Progenitor cell of endocrine pancreas (in vitro differentiated cells): ENCODE data around the gene HOXC13. TPM values are rescaled to one million over a fixed set of nuclear protein-coding genes. Genes with fewer than 3 reads are reported as not detected.

Experiments used
- DNase-seq: peaks from one replicate; pipeline ENCODE4 v3.0.0; 2021; ENCODE audit warnings: low spot score; ENCODE audit not compliant: unreplicated experiment
- H3K27ac Mint-ChIP-seq: 2 replicates; pipeline ENCODE4 v1.8.0; 2021; ENCODE audit warnings: mild to moderate bottlenecking, moderate library complexity, mixed read lengths
- H3K27me3 Mint-ChIP-seq: 2 replicates; pipeline ENCODE4 v1.8.0; 2021; ENCODE audit warnings: mixed read lengths
- H3K36me3 Mint-ChIP-seq: 2 replicates; pipeline ENCODE4 v1.8.0; 2022; ENCODE audit warnings: mixed read lengths; ENCODE audit not compliant: insufficient read depth
- H3K4me1 Mint-ChIP-seq: 2 replicates; pipeline ENCODE4 v1.8.0; 2021; ENCODE audit warnings: low read depth, mixed read lengths
- H3K4me3 Mint-ChIP-seq: 2 replicates; pipeline ENCODE4 v1.8.0; 2021; ENCODE audit warnings: low read depth, mild to moderate bottlenecking, moderate library complexity, mixed read lengths
- H3K9me3 Mint-ChIP-seq: 2 replicates; pipeline ENCODE4 v1.8.0; 2021; ENCODE audit warnings: low read depth, mixed read lengths
- total RNA-seq: library from RNA; stranded (reverse); gene quantifications from 2 replicates; pipeline ENCODE4 v1.2.1, GENCODE V29; 2021
- TF ChIP-seq, protein P1 (sequence below): fragments of 200-600 bp; sonication (generic); IDR thresholded peaks from one replicate; pipeline ENCODE4 v1.5.0; 2021; ENCODE audit warnings: antibody characterized with exemption, mild to moderate bottlenecking; ENCODE audit not compliant: unreplicated experiment

Gene HOXC13
- total RNA-seq, 1 donor from 2014 or later = not detected

GRCh38 chr12:53916788-53917655 lies 21.6 kb upstream of the HOXC13 start:
- Mint-ChIP-seq H3K36me3 (no peaks in the 10 kb centered on the region), H3K27ac (no peak overlapping the region), H3K9me3 (no peaks in the 10 kb centered on the region), H3K4me3 (no peak overlapping the region), H3K27me3 (peaks cover 91% of the 10 kb centered on the region), H3K4me1 (peaks cover 7% of the 10 kb centered on the region)
- DNase-seq = no peak
- TF ChIP-seq, protein P1, sequence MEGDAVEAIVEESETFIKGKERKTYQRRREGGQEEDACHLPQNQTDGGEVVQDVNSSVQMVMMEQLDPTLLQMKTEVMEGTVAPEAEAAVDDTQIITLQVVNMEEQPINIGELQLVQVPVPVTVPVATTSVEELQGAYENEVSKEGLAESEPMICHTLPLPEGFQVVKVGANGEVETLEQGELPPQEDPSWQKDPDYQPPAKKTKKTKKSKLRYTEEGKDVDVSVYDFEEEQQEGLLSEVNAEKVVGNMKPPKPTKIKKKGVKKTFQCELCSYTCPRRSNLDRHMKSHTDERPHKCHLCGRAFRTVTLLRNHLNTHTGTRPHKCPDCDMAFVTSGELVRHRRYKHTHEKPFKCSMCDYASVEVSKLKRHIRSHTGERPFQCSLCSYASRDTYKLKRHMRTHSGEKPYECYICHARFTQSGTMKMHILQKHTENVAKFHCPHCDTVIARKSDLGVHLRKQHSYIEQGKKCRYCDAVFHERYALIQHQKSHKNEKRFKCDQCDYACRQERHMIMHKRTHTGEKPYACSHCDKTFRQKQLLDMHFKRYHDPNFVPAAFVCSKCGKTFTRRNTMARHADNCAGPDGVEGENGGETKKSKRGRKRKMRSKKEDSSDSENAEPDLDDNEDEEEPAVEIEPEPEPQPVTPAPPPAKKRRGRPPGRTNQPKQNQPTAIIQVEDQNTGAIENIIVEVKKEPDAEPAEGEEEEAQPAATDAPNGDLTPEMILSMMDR = no peak

DNA sequence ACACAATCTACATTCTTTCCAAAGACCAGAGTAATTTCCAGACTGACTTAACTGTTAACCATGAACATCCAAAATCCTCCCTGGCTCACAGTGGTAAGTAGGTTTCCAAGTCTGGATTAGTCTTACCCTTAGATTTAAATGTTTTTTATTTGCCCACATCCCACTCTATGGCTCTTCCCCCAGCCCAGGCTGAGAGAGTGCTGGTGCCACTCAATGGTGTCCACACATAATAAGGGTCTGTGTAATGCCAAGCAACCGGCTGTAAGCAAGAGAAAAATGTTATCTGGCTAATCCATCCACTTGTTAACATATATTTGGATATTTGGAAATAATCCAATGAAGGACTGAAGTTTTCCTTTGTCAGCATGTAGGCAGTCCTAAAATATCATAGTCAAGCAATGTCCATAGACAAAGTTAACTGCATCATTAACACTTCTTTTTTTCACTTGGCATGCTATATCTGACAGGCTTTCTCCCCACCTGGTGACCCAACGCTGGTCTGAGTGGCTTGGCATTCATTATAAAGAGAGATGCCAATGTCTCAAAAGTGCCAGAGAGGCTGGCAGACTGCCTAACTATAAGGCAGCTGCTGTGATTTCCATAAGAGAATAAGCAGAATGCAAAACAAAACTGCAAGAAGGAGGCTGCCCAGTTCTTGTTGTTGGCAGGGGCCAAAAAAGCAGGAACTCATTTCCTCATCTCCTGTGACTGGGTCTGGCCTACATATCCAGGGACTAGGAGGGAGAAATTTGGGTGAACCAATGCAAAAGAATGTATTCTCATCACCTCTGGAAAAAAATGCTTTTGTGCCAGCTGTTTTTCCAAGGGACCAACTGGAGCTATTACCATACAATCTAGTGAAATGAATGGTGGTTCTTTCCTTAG lies 13.9 kb upstream of the HOXC13 start:
- H3K4me3 Mint-ChIP-seq = no peak overlapping the region
- no peaks in the 10 kb centered on the region for H3K36me3 Mint-ChIP-seq
- H3K27ac Mint-ChIP-seq = no peak overlapping the region
- peaks cover 7% of the 10 kb centered on the region for H3K4me1 Mint-ChIP-seq
- no peak for DNase-seq
- no peaks in the 10 kb centered on the region for H3K9me3 Mint-ChIP-seq
- peaks cover 97% of the 10 kb centered on the region for H3K27me3 Mint-ChIP-seq
- TF ChIP-seq, protein P1 = no peak

GRCh38 chr12:53927220-53928029 lies 11.2 kb upstream of the HOXC13 start:
- Mint-ChIP-seq H3K27me3 (peaks cover 100% of the 10 kb centered on the region), H3K4me1 (no peaks in the 10 kb centered on the region), H3K27ac (no peak overlapping the region), H3K9me3 (no peaks in the 10 kb centered on the region), H3K4me3 (no peak overlapping the region), H3K36me3 (no peaks in the 10 kb centered on the region)
- no peak for DNase-seq
- TF ChIP-seq, protein P1 = no peak

DNA sequence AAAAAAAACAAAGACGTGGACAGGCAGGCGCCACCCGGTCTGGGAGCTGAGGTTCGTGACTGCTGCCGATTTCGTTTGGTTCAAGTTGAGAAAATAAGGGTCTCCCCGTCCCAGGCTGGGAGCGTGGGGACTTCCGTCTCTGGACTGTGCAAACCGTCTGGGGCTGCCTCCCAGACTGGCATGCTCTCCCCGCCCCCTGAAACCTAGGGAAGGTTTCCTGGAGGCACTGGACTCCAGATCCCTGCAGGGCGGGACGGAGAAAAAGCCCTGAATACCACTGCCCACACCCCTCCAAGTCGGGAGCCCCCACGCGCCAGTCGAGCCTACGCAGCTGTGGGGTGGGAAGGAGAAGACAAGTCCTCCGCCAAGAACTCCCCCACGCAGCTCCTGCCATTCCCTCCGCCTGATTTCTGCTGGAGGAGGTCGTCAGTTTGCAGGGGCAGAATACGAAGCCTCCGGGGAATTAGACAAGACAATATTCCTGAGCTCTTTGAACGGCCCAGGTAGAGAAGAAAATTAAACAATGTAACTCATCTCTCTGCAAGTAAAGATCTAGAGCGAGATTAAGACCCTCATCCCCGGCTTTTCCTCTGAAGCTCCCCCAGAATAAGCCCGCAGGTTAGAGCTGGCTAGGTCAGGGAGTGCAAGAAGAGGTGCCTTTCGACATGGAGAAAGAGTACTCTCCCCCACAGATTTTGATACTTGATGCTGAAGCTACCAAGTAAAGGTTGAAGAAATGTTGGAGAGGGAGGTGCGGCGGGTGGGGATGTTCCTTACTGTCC lies 10.4 kb upstream of the HOXC13 start:
- no peaks in the 10 kb centered on the region for H3K4me1 Mint-ChIP-seq
- H3K4me3 Mint-ChIP-seq = no peak overlapping the region
- TF ChIP-seq, protein P1 = no peak
- no peak for DNase-seq
- H3K36me3 Mint-ChIP-seq = no peaks in the 10 kb centered on the region
- H3K27me3 Mint-ChIP-seq = peaks cover 100% of the 10 kb centered on the region
- H3K9me3 Mint-ChIP-seq = no peaks in the 10 kb centered on the region
- no peak overlapping the region for H3K27ac Mint-ChIP-seq
